ENCODE results near the gene CCDC57. TPM values are rescaled to one million over a fixed set of nuclear protein-coding genes. Genes with fewer than 3 reads are reported as not detected.
"Not testable (repeated sequence)": the region's sequence is repeated elsewhere in the genome, so short reads cannot be mapped to it uniquely, and the experiment has no call there.

CCDC57 gene, protein sequence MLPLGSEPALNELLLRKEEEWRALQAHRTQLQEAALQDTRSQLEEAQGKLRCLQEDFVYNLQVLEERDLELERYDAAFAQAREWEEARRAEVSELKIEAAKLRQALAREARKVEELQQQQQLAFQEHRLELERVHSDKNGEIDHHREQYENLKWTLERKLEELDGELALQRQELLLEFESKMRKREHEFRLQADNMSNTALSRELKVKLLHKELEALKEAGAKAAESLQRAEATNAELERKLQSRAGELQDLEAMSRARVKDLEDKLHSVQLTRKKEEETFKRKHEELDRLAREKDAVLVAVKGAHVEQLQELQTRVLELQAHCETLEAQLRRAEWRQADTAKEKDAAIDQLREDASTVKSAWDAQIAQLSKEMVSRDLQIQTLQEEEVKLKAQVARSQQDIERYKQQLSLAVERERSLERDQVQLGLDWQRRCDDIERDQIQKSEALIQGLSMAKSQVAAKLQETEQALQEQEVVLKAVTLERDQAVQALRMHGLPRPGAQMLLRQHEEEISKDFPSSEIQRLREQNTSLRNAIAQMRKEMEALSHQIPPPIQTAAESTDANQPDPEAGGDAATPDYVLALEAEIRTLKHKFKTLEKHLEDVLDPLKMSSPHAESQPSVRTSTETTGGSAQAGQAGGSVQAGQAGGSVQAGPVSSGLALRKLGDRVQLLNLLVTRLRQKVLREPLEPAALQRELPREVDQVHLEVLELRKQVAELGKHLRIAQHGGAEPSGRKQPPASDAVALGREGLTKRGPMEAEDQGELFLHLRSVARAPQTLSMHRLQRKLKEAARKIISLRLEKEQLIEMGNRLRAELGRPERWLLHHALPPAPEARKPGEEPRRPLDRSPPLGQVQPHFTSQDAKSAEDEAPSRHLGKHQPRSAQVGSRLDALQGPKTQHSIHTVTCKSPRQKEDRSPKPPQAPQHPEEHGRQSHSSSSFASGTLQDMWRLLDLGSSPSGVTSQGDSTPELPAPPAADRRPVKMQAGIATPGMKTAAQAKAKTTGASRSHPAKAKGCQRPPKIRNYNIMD
- 22.6 TPM for total RNA-seq

DNA sequence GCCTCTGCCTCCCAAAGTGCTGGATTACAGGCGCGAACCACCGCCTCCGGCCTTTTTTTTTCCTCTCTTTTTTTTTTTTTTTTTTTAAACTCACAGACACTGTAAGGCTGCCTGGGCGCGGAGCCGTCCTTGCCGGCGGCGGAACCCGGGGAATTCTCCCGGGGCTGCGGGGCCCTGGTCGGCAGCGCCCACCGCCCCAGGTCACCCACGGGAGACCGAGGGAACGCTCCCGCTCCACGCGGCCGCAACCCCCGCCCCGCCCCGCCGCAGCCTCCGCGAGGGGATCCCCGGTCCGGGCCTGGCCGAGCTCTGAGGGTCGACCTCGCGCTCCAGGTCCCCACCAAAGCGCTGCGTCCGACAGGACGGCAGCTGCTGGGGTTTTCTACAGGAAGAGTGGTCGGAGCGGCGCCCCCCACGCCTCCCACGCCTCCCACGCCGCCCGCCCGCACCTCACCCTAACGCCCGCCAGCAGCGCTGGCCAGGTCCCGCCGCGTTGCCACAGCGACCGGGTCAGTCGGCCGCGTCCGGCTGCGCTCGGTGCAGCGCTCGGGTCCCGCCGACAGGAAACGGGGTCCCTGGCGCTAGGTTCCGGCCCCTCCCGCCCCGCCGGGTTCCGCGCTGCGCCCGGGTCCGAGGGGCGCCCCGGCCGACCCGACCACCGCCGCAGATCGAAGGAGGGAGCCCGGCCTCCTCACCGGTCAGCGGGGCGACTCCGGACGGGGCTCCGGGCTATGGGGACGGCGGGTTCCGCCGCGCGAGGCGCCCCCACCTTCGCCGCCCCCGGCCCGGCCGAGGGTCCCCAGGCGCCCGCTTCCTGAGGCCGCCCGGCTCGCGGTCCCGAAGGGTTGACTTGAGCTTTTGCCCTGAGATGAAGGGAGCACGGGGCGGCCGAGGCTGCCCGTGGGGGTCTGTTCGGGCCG is at the start of gene CCDC57:
CCDC57 (minus strand) TSS at position 512 of the 920 bp plus-strand sequence. CDS start 10,898 bp downstream, outside the sequence.
- peak; percentile 55 for DNase-seq

DNA sequence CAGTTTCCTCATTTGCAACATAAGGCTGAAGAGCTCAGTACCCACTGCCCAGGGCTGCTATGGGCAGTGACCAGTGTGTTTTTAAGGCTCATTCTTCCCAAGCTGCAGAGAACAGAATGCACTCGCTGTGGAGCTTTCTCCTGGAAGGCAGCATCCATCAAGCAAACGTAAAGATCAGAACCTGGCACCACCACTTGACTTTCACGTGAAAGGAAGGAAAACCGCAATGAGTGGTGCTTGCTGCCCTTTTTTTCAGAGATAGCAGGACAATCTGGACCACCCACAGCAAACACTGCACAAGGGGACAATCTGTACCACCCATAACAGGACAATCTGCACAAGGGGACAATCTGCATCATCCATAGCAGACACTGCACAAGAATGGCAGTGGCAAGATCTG is 49.7 kb upstream of the CCDC57 start:
- DNase-seq, result no peak

DNA sequence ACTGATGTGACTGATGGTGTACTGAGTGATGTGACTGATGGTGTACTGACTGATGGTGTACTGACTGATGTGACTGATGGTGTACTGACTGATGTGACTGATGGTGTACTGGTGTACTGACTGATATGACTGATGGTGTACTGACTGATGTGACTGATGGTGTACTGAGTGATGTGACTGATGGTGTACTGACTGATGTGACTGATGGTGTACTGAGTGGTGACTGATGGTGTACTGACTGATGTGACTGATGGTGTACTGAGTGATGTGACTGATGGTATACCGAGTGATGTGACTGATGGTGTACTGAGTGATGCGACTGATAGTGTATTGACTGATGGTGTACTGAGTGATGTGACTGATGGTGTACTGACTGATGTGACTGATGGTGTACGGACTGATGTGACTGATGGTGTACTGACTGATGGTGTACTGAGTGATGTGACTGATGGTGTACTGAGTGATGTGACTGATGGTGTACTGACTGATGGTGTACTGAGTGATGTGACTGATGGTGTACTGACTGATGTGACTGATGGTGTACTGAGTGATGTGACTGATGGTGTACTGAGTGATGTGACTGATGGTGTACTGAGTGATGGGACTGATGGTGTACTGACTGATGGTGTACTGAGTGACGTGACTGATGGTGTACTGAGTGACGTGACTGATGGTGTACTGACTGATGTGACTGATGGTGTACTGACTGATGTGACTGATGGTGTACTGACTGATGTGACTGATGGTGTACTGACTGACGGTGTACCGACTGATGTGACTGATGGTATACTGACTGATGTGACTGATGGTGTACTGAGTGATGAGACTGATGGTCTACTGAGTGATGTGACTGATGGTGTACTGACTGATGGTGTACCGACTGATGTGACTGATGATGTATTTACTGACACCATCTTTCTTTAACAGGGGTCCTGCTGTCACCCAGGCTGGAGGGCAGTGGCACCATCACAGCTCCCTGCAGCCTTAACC is 47.6 kb upstream of the CCDC57 start:
- DNase-seq, result not testable (repeated sequence)

DNA sequence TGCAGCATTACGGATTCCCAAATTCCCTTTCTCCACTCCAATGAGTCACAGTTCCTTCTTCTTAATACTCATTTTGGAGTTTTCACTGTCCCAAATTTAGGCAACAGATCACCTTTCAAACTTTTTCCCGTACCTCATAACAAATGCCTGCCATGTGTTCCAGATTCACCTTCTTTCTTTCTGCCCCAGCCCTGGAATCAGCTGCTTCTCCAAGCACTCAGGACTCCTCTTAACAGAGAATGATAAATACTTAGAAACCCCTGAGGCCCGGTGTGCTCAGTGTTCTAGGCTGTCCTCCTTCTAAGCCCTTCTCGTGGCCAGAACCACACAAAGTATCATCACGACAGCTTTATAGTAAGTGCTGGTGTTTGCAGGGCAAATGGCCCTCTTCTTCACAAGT is 45.9 kb upstream of the CCDC57 start:
- no peak for DNase-seq

DNA sequence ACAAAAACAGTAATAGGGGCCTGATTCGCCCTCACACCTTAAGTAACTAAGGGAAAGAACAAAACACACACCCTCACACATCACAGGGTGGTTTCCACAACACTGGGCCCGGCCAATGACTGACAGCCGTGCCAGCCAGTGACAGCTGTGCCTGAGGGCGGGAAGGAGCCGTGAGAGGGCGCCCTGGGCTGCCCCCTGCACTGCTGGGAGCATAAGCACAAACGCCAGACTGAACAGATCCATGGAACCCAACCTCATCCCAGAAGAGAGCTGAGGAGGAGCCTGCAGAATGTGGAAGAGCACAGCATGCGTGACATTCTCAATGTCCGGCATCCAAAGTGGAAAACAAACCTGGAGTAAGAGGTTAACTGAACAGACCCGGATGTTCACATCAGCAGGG is 44.8 kb upstream of the CCDC57 start:
- DNase-seq, result no peak

DNA sequence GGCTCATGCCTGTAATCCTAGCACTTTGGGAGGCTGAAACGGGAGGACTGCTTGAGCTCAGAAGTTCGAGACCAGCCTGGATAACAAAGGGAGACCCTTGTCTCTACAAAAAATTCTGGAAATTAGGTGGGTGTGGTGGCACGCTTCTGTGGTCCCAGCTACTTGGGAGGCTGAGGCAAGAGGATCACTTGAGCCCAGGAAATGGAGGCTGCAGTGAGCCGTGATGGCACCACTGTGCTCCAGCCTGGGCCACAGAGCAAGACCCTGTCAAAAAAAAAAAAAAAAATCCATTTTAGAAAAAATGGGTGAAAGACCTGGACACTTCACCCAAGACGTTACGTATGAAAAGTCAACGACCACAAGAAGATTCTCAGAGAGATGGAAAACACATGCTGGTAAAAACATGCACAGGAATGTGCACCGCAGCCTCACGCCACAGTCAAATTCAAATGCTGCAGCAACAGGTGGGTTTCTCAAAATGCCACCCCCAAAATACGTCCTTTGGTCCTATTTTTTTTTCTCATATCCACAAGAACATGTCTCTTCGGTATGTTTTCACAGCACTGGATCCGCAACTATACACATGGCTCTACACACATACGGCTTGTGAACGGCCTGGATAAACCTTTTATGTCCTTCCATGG is 43.7 kb upstream of the CCDC57 start:
- no peak for DNase-seq

DNA sequence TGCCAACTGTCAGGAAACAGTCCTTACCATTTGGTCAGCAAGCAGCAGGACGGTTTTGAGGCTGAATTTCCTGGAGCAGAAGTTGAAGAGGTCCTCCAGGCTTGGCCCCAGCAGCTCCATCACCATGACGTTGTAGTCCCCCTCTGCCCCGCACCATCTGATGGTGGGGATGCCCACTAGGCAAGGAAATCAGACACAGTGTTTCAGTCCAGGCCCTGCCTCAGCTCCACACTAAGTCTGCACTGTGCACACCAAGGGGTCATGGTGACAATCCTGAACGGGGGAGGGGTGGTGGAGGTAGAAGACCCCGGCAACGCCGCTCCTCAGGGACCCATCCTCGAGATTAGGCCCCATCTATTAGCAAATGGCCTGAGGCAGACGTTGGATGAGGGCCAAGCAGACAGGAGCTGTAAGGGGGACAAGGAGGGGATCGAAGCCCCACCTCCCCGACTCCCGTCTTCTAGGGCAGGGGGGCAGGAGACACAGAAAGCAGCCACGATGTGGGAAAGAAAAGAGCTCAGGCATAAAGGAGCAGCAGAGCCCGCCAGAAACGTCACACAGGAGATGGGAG is 42.8 kb upstream of the CCDC57 start:
- DNase-seq, result no peak

DNA sequence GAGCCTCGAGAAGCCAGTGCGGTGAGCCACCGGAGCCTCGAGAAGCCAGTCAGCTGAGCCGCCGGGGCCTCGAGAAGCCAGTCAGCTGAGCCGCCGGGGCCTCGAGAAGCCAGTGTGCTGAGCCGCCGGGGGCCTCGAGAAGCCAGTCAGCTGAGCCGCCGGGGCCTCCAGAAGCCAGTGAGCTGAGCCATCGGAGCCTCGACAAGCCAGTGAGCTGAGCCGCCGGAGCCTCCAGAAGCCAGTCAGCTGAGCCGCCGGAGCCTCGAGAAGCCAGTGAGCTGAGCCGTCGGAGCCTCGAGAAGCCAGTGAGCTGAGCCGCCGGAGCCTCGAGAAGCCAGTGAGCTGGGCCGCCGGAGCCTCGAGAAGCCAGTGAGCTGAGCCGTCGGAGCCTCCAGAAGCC is 42.1 kb upstream of the CCDC57 start:
- not testable (repeated sequence) for DNase-seq

DNA sequence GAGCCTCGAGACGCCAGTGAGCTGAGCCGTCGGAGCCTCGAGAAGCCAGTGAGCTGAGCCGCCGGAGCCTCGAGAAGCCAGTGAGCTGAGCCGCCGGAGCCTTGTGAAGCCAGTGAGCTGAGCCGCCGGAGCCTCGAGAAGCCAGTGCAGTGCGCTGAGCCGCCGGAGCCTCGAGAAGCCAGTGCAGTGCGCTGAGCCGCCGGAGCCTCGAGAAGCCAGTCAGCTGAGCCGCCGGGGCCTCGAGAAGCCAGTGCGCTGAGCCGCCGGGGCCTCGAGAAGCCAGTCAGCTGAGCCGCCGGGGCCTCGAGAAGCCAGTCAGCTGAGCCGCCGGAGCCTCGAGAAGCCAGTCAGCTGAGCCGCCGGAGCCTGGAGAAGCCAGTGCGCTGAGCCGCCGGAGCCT is 41.5 kb upstream of the CCDC57 start:
- not testable (repeated sequence) for DNase-seq

DNA sequence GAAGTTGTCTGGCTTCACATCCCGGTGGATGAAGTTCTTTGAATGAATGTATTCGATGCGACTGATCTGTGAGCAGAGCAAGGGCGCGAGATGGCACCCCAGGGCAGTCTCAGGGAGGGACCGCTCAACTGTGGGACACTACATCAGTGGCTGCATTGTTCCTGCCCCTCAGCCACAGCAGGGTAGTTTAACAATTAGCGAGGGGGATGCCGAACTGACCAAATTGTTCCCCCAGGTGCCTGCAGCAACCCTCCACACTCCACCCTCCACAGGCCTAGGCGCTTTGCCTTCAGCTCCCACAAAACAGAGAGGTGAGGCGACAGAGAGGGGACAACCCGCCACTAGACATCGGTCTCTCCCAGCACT is 40.5 kb upstream of the CCDC57 start:
- no peak for DNase-seq

DNA sequence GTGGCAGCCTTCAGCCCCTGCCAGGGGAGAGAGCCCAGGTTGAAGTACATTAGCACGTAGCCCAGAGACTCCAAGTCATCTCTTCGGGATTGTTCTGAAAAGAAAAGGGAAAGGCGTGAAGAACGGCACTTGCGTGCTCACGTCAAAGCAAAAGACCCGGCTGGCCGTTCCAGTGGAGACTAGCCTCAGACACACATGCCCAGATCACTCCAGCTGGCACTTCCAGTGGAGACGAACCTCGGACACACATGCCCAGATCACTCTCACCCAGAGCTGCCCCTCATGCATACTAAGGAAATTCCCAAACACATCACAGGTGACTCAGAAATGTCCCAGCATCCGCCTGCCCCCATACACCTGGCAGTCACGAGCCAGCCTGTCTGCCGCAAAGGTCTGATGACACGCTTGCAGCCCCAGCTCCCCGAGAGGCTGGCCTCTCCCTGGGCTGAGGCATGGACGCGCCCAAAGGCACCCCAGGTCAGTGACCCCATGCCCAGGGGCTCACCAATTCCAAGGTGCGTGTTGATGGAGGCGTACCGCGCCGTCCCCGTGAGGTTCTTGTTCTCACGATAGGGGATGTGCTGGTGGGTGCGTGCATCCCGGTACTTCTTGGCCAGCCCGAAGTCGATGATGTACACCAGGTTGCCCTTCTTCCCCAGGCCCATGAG is 40.0 kb upstream of the CCDC57 start:
- no peak for DNase-seq

DNA sequence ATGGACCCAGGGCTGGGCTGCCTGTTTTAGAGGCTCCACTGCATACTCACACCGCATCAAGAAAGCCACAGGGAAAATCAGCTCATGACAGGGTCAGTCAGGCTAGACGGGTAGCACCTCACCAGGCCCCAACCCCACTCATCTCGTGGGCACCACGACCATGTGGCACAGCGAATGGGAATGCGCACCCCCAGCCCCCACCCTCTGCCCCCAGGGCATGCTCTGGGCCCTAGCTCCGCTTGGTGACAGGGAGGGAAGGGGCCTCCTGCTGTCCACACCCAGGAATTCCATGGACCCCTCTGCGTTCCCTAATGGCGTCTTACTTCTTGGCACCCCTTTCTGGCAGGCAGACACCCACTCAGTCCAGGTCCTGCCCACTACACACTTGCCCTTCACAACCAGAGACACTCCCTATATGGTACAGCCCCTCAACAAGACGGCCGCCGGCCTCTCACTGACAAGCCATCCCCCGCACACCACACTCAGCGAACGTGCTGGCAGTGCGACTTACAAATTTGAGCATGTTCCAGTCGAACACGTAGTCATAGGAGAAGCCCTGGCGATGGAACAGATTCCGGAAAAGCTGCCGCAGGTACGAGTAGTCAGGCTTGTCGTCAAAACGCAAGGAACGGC is 38.3 kb upstream of the CCDC57 start:
- no peak for DNase-seq

DNA sequence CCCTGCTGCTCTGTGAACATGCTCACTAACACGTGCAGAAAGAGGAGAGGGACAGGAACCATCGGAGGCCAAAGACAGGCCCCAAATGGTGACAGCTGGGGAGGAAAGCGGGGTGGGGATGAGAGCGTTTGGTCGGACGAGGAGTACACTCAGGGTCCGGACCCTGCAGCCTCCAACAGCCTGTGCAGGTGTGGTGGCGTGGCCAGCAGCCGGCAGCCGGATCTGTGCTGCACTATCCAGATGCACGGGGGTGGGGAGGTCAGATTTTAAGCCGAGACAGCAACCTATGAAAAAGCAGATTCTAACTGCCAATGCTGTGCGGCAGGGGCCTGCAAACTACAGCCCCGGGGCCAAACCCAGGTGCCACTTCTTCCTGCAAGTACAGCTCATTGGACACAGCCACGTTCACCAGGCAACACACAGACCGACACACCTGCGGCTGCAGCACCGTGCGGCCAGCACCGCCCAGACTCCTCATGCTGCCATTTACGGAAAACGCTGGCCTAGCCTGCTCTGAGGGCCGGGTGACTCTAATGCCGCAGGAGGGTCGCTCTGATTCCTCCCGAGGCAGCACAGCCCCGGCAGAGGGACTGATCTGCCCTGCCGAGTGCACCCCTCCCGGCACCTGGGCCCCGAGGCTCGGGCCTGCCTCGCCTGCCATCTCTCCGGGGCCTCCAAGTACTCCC is 37.4 kb upstream of the CCDC57 start:
- DNase-seq, result no peak

DNA sequence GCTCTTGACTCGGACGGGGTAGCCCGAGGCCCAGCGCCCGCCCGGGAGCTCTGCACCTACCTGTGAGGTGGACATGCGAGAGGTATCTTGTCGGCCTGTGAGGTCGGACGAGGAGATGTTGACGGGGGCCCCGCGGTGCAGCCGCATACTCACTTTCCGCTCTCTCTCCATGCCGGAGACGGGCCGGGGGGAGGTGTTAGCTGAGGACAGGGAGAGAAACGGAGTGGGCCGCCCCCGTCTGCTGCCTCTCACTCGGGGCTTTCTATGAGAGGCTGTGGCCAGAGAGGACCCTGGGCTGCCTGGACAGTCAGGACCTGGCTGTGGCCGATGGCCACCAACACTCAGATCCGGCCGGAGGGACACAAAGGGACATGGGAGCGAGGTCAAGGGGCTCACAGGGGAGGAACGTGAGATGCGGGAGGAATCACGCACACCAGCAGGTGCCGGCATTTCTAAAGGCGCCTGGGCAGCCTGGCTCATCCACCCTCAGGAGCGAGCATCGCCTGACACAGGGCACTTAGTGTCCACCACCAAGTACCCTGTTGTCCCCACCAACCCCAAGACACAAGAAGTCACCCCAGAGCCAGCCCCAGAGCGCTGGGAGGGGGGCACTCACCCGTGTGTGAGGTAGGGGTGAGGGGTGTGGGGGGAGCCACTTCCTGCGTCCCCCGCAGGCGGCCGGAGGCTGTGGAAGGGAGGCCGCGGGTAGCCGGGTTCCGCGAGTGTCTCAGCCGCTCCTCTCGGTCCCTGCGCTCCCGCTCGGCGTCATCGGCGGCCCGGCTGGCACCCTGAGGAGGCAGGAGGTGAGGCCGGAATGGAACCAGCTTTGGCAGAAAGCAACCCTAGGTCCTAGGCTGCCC is 36.4 kb upstream of the CCDC57 start:
- DNase-seq, result no peak

DNA sequence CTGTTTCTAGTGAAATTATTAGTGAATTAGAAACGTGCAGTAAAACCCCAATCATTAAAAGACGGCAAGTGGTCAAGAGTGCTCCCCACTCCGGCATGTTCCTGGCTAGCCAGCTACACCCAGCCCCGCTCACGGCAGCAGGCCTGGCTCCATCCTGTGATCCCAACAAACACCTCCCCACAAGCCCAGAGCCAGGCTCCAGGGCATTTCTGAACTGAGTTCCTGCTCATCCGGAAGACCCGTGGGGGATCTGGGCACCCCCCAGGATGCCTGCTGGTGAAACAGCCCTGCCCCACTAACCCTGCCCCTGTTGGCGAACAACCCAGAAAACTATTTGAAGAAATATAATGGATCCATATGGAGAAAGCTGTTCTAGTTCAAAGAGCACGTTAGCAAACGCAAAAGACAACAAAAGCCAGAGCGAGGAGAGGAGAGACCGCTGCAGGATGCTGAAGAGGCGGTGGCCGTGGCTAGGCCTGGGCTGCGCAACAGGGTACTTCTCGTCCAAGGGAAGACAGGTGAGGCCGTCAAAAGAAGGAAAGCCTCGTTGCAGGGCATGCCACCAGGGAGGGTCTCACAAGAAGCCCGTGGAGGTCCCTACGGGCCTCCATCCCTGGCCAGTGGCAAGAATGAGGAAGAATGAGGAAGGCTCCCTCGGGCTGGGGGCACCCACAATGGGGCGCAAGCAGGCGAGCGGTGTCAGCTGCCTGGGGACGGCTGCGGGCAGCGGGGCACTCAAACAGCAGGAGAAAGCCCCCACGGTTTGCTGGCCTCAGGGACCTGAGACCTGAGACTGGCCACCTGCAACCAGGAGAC is 35.4 kb upstream of the CCDC57 start:
- no peak for DNase-seq

DNA sequence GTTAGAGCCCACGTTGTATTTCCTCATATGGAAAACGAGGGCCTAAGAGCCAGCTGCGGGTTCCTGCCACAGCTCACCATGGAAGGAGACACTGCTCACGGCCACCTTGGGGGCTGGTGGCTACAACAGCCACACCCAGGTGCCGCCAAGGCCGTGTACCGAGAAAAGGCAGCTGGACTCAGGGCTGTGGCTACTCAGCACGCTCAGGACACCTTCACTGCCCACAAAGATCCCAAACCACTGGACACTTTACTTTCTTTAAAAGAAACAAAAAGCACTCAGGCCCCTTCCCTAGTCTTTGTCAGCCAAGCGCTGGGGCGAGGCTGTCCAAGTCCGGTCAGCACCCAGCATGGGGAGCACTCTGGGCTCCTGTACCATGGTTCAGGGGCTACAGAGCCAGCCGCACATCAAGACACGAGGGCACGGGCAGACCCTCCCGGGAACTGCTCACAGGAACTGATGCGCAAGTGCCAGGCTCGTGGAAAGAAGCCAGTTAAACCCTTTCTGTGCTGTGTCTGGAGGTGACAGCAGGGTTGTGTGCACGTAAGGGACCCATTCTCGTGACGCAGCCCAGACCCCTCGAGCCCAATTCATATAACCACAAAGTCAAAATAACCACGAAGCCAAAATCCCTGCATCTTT is 34.7 kb upstream of the CCDC57 start:
- no peak for DNase-seq

All from skin of body (tissue), 2 donors.